Stimulated activated CD4-positive, alpha-beta T cell treated with anti-CD3 and anti-CD28 coated beads, Interleukin-15, amount 100 ng/mL, for 48 hours (primary cell): ENCODE results near the gene DNAH6.
"Not testable (repeated sequence)": the region's sequence is repeated elsewhere in the genome, so short reads cannot be mapped to it uniquely, and the experiment has no call there.

Experiments
- DNase-seq, 2 donors: peaks; one replicate each; pipeline ENCODE4 v3.0.0-alpha.2; 2020; ENCODE audit warnings: low read depth in 2 of 2

Gene DNAH6

GRCh38 chr2:84741182-84741822, 225.0 kb downstream of the DNAH6 start:
- peak; percentile 29 to 36 for DNase-seq

DNA sequence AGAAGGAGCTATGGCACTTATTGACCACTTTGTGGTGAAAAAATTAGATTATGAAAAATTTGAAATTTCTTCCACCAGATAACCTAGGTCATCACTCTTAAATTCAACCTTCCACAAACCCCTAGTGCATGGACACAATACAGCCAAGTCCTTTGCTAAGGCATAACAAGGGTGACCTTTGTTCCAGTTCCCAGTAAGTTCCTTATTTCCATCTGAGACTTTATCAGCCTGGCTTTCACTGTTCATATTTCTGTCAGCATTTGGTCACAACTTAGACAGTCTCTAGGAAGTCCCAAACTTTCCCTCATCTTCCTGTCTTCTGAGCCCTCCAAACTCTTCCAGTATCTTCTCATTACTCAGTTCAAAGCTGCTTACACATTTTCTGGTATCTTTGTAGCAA, 232.0 kb downstream of the DNAH6 start:
- no peak for DNase-seq

- DNase-seq = no peak
These were observed 233.1 kb downstream of the DNAH6 start for GRCh38 chr2:84749442-84749841.

- DNase-seq = no peak
These were observed 238.8 kb downstream of the DNAH6 start for GRCh38 chr2:84755096-84755495.

DNA sequence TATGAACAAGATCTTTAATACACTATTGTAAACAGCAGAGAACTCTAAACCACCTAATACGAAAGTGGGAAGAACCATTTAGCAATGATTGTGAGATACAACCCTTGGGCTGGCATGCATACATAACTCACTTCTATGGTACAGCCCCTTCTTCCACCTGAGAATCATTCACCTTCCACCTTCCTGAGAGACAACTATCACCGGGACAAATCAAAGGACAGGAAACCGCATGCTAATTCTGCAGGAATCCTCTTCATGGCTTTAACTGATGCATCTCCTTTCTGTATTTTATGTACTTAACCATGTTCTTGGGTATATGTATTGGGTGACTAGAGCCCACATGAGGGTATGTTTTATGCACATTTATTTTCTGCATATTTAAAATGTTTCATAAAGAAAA, 241.3 kb downstream of the DNAH6 start:
- no peak for DNase-seq

GRCh38 chr2:84766791-84767190, 250.5 kb downstream of the DNAH6 start:
- no peak for DNase-seq

DNA sequence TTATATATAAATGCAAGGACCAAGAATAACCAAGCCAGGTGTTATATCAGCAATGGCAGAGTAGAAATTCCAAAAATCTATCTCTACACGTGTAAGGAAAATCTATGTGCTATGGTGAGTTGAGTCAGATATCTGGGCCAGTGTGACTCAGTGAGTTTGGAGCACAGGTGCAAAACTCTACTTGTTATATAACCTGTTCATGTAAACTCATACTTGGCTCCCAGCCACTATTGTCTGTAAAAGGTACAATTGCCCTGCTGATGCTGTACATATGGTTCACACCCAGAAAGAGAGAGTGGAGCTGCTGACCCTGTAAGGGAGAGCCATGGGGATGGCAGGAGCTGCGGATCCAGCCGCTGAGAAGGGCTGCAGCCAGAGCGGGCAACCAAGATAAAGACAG, 252.5 kb downstream of the DNAH6 start:
- DNase-seq = no peak

DNA sequence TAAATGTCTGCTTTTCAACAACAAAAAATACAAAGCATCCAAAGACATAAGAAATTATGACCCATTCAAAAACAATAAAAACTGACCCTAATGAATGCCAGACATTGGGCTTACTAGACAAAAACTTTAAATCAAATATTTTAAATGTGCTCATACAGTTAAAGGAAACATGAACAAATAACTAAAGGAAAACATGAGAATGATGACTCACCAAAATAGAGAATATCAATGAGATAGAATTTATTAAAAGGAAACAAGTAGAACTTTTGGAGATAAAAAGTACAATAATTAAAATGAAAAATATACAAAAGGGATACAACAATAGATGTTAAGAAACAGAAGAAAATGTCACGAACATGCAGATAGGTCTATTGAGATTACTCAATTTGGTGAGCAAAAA, 254.0 kb downstream of the DNAH6 start:
- DNase-seq = no peak

DNA sequence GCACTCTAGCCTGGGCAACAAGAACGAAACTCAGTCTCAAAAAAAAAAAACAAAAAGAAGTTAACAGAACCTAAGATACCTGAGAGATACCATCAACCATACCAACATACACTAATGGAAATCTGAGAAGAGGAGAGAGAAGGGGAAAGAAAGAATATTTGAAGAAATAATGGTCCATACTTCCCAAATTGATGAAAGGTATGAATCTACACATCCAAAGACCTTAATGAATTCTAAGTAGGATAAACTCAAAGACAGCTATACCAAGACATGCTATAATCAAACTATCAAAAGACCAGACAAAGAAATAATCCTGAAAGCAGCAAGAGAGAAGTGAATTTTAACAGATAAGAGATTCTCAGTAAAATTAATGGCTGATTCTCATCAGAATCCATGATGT, 255.0 kb downstream of the DNAH6 start:
- no peak for DNase-seq

DNA sequence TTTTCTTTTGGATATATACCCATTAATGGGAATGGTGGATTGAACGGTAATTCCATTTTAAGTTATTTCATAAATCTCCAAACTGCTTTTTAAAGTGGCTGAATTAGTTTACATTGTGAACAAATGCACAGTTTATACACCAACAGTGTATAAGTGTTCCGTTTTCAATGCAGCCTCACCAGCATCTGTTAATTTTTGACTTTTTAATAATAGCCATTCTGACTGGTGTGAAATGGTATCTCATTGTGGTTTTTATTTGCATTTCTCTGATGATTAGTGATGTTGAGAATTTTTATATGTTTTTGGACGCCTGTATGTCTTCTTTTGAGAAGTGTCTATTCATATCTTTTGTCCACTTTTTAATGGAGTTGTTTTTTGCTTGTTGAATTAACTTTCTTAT, 257.3 kb downstream of the DNAH6 start:
- DNase-seq = not testable (repeated sequence)

DNA sequence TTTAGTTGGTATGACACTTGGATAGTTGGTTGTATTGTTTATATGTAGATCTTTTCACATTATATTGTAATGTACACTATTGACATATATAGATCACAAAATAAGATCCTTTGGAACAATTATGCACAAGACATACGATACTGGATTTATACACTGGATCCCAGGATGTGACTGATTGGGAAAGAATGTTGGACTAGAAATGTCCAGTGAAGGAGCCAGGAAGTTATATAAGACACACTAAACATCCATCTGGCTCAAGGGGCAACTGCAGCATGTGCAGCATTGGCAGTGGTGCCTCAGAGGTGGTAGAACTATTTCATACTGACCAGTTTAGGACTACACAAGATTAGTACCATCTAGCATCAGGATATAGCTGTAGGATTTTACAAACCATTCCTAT, 259.7 kb downstream of the DNAH6 start:
- DNase-seq = no peak

- no peak for DNase-seq
These were observed 262.8 kb downstream of the DNAH6 start for GRCh38 chr2:84778911-84779690.

DNA sequence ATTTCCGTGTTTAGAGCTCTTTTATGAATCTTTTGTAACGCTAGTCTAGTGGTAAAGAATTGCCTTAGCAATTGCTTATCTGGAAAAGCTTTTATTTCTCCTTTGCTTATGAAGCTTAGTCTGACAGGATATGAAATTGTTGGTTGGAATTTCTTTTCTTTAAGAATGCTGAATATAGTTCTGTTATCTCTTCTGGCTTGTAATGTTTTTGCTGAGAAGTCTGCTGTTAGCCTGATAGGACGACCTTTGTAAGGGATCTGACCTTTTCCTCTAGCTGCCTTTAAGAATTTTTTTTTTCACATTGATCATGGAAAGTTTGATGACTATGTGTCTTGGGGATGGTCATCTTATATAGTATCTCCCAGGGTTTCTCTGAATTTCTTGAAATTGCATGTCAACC, 263.5 kb downstream of the DNAH6 start:
- no peak for DNase-seq

DNA sequence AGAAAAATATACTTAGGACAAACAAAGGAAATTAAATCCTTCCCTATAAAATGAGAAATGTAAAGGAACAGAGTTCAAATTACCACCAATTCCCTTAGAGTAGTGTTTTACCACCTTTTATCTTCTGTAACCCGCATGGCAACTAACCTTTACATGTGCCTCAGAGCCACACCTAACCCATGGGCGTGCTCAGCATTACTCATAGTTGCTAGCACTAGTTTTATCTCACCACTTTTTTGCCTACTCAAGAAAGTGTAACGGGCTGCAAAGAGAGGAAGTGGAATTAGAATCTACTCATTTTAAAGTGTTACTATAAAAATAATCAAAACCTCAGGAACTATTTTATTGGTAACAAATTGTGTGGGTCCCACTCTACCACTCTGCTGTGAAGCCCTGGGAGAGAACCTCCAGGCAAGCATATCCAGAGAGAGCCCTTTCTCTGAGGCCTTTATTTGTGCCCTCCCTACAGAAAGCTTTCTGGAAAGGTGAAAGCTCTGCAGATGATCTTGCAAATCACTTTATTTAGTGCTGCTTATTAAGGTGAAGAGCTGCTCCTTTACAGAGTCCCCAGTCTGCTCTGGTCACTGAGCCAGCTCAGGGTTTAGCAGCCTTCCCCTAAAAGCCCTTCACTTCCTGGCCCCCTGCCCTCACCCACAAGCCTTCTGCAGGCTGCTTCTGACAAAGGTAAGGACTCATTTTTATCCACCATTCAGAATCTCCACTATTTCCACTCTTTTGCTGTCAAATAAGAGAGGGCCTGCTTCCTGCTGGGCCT, 265.8 kb downstream of the DNAH6 start:
- peak; percentile 40 to 50 for DNase-seq

DNA sequence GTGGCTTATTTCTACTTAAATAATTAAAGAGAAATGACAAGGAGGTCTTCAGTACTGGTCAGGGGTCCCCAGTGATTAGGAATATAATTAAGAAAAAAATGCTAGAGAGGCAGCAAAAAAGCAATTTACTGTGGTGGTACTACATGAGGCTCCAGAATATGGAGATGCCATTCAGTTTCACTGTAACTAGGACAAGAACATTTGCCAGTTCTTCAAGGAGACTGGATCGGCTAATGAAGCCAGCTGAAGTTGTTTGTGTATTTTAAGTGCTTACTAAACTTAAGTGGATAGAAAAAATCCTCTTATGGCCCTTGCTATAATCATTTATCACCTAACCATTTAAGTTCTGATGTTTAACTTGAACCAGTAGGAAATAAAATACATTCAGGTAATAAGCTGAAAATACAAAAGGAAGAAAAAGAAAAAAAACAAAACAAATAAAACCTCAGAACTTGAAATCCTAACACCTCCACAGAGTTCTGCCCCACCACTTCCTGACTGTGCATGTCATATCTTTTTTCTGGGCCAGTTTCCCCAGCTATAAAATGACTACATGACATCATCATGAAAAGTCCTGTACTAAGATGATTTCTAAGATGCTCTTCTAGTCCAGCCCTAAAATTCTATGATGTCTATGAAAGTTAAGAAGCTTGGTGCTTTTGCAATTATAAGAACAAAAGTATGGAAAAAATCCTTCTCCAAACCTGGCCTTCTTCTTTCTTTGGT, 266.6 kb downstream of the DNAH6 start:
- DNase-seq = no peak

DNA sequence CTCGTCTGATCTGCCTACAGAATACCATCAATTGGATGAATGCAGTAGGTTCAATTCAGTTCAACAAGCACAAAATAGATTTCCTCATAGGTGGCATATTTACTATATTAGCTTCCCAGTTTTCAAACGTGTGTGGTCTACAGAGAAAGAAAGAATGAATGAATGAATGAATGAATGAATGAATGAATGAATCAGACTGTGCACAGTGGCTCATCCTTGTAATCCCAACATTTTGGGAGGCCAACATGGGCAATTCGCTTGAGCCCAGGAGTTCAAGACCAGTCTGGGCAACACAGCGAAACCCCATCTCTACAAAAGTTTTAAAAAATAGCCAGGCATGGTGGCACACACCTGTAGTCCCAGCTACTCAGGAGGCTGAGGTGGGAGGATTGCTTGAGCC, 269.7 kb downstream of the DNAH6 start:
- DNase-seq = no peak

DNA sequence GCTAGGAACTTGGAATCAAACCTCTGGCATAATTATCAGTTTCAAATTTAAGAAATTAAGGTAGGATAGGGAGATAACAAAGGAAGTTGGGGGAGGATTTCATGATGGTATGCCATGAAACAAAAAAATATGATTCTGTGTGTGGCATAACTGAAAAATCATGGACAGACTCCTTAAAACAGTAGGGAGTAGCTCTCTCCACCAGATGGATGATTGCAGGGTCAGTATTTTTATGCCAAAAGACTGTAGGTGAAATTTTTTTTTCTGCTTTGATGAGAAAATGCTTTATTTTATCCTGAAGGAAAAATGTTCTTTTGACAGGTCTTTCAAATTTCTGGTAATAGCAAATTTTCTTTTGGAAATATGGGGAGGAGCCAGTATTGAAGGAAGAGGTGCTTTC, 270.3 kb downstream of the DNAH6 start:
- DNase-seq = no peak

DNA sequence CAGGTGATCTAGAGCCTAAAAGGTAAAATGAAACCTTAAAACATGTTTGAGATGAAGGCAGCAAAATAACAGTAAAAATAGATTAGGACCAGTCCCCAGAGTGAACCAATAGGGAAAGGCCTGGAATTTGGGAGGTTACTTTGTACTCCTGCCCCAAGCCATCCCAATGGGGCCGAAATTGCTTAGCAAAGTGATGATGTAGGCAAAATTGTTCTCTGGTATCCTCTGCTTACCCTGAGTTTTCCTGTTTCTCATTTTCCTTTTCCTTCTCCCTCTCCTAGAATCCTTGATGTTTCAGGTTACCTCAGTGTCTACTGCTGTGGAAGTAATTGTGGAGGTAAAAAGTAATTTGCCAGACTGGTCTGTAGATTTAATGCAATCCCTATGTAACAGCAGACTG, 271.7 kb downstream of the DNAH6 start:
- no peak for DNase-seq

DNA sequence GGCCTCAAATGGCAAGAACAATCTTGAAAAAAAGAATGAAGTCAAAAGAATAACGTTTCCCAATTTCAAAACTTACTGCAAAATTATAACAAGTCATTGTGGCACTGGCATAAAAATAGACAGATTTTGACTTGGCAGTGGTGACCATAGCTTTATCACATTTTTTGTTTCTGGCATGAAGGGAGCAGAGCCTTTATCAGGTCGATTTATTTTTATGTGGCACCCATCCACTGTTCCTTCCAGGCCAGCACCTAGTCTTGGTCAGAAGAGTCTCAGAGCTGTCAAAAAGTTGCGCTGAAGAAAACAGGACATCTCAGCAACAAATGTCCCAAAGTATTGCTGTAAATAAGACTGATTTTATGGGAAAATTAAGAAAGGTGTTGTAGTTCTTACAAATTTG, 272.2 kb downstream of the DNAH6 start:
- no peak for DNase-seq

- no peak for DNase-seq
These were observed 276.7 kb downstream of the DNAH6 start for GRCh38 chr2:84792856-84793522.

DNA sequence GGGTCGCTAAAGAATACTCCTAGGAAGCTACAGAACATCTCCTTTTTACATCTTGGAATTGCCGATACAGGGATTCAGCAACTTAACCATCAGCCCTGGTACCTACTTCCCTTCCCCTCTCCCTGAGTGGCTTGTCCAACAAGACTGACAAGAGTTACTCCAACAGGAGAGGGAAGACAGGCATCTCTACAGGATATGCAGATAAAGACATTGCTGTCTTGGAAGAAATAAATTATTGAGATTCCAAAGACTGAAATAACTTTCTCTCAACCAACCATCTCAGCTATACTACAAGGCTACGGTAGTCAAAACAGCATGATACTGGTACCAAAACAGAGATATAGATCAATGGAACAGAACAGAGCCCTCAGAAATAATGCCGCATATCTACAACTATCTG, 277.3 kb downstream of the DNAH6 start:
- no peak for DNase-seq

DNA sequence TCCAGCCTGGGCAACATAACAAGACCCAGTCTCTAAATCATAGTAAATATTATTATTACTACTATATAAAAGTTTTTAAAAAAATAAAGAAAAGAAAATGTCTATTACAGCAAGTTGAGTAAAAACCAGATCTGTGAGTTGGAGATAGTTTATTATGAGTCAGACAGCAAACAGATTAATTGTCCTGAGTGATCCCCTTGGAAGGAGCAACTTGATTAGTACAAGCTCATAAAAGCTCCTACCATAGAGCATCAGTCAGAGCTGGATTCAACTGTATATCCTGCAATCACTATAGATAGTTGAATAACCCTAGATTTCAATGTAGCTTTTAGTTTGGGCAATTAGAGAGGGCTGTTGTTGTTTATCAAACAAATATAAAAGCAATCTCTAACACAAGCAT, 280.5 kb downstream of the DNAH6 start:
- DNase-seq = no peak
